GM12878 (cell line): ENCODE data around the gene PTPRM. TPM values are rescaled to one million over a fixed set of nuclear protein-coding genes. Genes with fewer than 3 reads are reported as not detected.

ENCODE experiments used
- ATAC-seq: fragments of 200-7000 bp; cut with Tn5 transposase; 3 replicates; pipeline ENCODE4 v1.9.1; 2020; ENCODE audit warnings: mild to moderate bottlenecking, moderate library complexity
- BruUV-seq: library from RNA; stranded (reverse); fragments of 400-500 nt; replicated peaks from 2 replicates; lab custom pipeline; 2021; lab: Mats Ljungman, UMichigan
- CTCF ChIA-PET: fragments of 300-600 bp; sonication (Branson Sonifier 250); formaldehyde crosslinking; extraction: SDS; loops from one replicate; lab custom pipeline; 2021; ENCODE audit warnings: inconsistent platforms; lab: Yijun Ruan, JAX
- POLR2A ChIA-PET: fragments of 350-600 bp; formaldehyde crosslinking; extraction: SDS; loops from one replicate; lab custom pipeline; 2021; ENCODE audit warnings: inconsistent platforms; lab: Charles Lee
- RAD21 ChIA-PET: fragments of 300-600 bp; sonication (Branson Sonifier 250); formaldehyde crosslinking; loops from one replicate; lab custom pipeline; 2023; ENCODE audit warnings: antibody characterized with exemption; ENCODE audit not compliant: unreplicated experiment; lab: Charles Lee
- SMC1A ChIA-PET: fragments of 300-600 bp; sonication (Branson Sonifier 250); formaldehyde crosslinking; loops from one replicate; lab custom pipeline; 2023; ENCODE audit not compliant: unreplicated experiment, uncharacterized antibody; lab: Charles Lee
- DNase-seq: peaks from one replicate; pipeline ENCODE4 v3.0.0-alpha.2; 2011; ENCODE audit warnings: low read depth, low spot score
- FAIRE-seq: peaks from 3 replicates; lab custom pipeline; 2011; peaks lifted over from hg19 to GRCh38; lab: Jason Lieb, UNC
- H2AFZ ChIP-seq: 2 replicates; pipeline ENCODE4 v1.6.0; 2011; ENCODE audit warnings: low read depth, low read length, control low read depth; ENCODE audit not compliant: control insufficient read depth
- H3K27ac ChIP-seq: 2 replicates; pipeline ENCODE4 v1.5.1; 2011; ENCODE audit warnings: control low read depth; ENCODE audit not compliant: control insufficient read depth, insufficient read depth
- H3K27me3 ChIP-seq, 2 experiments: replicated peaks in 1 of 2; 2 replicates each; pipeline versions ENCODE4 v1.6.0 to v1.6.1; 2011; ENCODE audit warnings: low read length in 1 of 2; ENCODE audit not compliant: control insufficient read depth in 2 of 2, insufficient read depth in 2 of 2
- H3K36me3 ChIP-seq, 2 experiments: 2 replicates each; pipeline ENCODE4 v1.5.1; 2011; ENCODE audit warnings: low read length in 1 of 2; ENCODE audit not compliant: control insufficient read depth in 2 of 2, insufficient read depth in 2 of 2
- H3K4me1 ChIP-seq: 2 replicates; pipeline ENCODE4 v1.6.1; 2011; ENCODE audit warnings: mild to moderate bottlenecking, low read length, moderate library complexity, mixed read lengths; ENCODE audit not compliant: control insufficient read depth, insufficient read depth
- H3K4me2 ChIP-seq: 2 replicates; pipeline ENCODE4 v1.6.0; 2011; ENCODE audit warnings: control low read depth; ENCODE audit not compliant: control insufficient read depth, insufficient read depth
- H3K4me3 ChIP-seq: fragments of 200-600 bp; sonication (generic); 2 replicates; pipeline ENCODE4 v1.5.1; 2016
- H3K79me2 ChIP-seq: 2 replicates; pipeline ENCODE4 v1.6.0; 2011; ENCODE audit warnings: low read length; ENCODE audit not compliant: control insufficient read depth, insufficient read depth
- H3K9ac ChIP-seq: 2 replicates; pipeline ENCODE4 v1.8.0; 2011; ENCODE audit warnings: low read length, control low read depth, mixed read lengths; ENCODE audit not compliant: control insufficient read depth, insufficient read depth
- H3K9me3 ChIP-seq: replicated peaks from 3 replicates; pipeline ENCODE4 v1.5.1; 2011; ENCODE audit warnings: mild to moderate bottlenecking, low read length; ENCODE audit not compliant: control insufficient read depth, insufficient read depth
- H4K20me1 ChIP-seq: 2 replicates; pipeline ENCODE4 v1.6.0; 2011; ENCODE audit not compliant: control insufficient read depth, insufficient read depth
- KLF5 ChIP-seq: fragments of 450-650 bp; IDR thresholded peaks from 2 replicates; pipeline ENCODE4 v1.6.1; 2014; ENCODE audit warnings: mild to moderate bottlenecking; ENCODE audit not compliant: partially characterized antibody
- POU2F2 ChIP-seq: IDR thresholded peaks from 3 replicates; pipeline ENCODE4 v1.6.1; 2011; ENCODE audit warnings: low read depth, mild to moderate bottlenecking, low read length, borderline replicate concordance
- WGBS: methylation state at CpG from one replicate; pipeline ENCODE4 v1.1.6; 2016; ENCODE audit warnings: low lambda C conversion rate; ENCODE audit not compliant: insufficient replicate concordance, insufficient coverage; ENCODE audit errors: missing lambda C conversion rate; 5-methylcytosine and 5-hydroxymethylcytosine counted together
- in situ Hi-C: fragments of 300-500 bp; cut with MboI; formaldehyde crosslinking; loops from 9 replicates; pipeline ENCODE4 v1.14.3; 2018; ENCODE audit warnings: mixed read lengths
- intact Hi-C: fragments of 100-400 bp; cut with micrococcal nuclease; formaldehyde crosslinking; loops from one replicate; pipeline ENCODE4 v1.14.2; 2022; ENCODE audit not compliant: unreplicated experiment
- polyA plus RNA-seq, 11 experiments: library from polyadenylated mRNA; depleted of rRNA in 4 of 11; unstranded in 6 of 11; stranded (reverse) in 5 of 11; fragments of >200 nt; fragmentation: Nextera tagmentation in 4 of 11; fragmentation: Illumina TruSeq in 1 of 11; extraction: Ambion mirVana in 4 of 11; extraction: Trizol in 1 of 11; gene quantifications; 1 replicate in 1 of 11; 2 replicates in 10 of 11; pipeline versions ENCODE4 v1.2.1 to v1.2.3, GENCODE V29; 2011 to 2016; ENCODE audit warnings: inconsistent platforms in 2 of 11, missing spikeins in 2 of 11, low read depth in 1 of 11
- total RNA-seq, 4 experiments: library from RNA; depleted of rRNA in 3 of 4; stranded (reverse); fragments of >200 nt in 3 of 4; fragmentation: Illumina TruSeq in 1 of 4; extraction: Trizol in 1 of 4; gene quantifications; 2 replicates each; pipeline versions ENCODE4 v1.2.1 to v1.2.3, GENCODE V29; 2013 to 2021
- TF ChIP-seq, protein P1 (sequence below): IDR thresholded peaks from 2 replicates; pipeline ENCODE4 v1.6.1; 2012; ENCODE audit warnings: low read depth, low read length, improper control_type of control experiment

Gene PTPRM
- total and polyA plus RNA-seq, 10 of the 15 experiments (the other 5 are each of a cell fraction or from before 2014, with no cell fraction given), result 0.07 to 22.6 (median 0.60) TPM

DNA sequence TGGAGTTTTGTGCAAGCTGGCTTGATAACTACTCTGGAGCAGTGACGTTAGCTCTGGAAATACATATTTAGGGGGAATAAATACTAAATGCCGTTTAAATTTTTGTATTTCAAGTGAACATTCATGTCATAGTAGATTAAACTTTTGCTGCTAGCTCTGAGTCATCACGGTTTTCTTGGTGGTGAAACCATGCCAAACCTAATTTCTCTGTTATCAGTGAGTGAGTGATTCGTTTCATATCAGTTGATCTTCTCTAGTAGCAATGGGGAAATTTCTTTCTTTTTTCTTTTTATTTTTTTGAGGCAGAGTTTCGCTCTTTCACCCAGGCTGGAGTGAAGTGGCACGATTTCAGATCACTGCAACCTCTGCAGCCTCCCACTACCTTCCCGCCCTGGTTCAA lies 211.1 kb downstream of the PTPRM start:
- in situ Hi-C loops (no loop called here), intact Hi-C loops (no loop called here)
- Histone ChIP-seq H3K9me3 (no peaks in the 10 kb centered on the region), H3K4me1 (no peaks in the 10 kb centered on the region), H4K20me1 (no peaks in the 10 kb centered on the region), H3K4me3 (no peak overlapping the region), H3K4me2 (no peak overlapping the region), H3K36me3 (no peaks in the 10 kb centered on the region), H3K27me3 (no peaks in the 10 kb centered on the region), H2AFZ (no peak overlapping the region), H3K27ac (no peak overlapping the region), H3K79me2 (no peaks in the 10 kb centered on the region), H3K9ac (no peak overlapping the region)
- DNase-seq (no peak), FAIRE-seq (no peak), ATAC-seq (no peak)
- ChIA-PET CTCF (interaction anchor here (0.6 kb wide), 1 partner anchor 342 kb away, joined by 3 read pairs; no protein-coding TSS in a partner anchor), POLR2A (no interaction called here), RAD21 (no interaction called here), SMC1A (interaction anchor here (0.7 kb wide), 1 partner anchor 42 kb away, joined by 3 read pairs; no protein-coding TSS in a partner anchor)
- TF ChIP-seq KLF5, result no peak
- WGBS, result 26% methylated on average over 7 of the region's 7 CpGs
- no TSS peak for BruUV-seq

DNA sequence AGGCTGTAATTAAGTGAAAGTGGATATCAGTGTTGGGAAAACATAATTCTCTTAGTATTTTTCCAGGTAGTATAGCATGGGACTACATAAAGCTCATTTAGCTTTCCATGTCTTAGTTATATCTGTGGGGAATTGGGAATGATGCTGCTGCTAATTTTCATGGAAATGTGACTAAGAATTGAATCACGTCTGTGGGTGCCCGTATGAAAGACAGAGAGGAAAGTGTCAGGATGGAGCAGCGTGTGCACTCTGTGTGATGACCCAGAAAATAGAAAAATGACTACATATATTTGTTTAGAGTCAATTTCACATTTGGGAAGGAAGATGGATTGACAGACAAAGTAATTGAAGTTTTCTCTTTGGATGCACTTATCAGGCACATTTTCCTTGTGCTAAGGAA lies 212.1 kb downstream of the PTPRM start:
- no peaks in the 10 kb centered on the region for H3K79me2 ChIP-seq
- intact Hi-C loops (no loop called here), in situ Hi-C loops (no loop called here)
- no peak for TF ChIP-seq POU2F2
- TF ChIP-seq, protein P1, sequence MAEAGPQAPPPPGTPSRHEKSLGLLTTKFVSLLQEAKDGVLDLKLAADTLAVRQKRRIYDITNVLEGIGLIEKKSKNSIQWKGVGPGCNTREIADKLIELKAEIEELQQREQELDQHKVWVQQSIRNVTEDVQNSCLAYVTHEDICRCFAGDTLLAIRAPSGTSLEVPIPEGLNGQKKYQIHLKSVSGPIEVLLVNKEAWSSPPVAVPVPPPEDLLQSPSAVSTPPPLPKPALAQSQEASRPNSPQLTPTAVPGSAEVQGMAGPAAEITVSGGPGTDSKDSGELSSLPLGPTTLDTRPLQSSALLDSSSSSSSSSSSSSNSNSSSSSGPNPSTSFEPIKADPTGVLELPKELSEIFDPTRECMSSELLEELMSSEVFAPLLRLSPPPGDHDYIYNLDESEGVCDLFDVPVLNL, result no peak
- H4K20me1 ChIP-seq, result no peaks in the 10 kb centered on the region
- no peaks in the 10 kb centered on the region for H3K27me3 ChIP-seq
- no peak overlapping the region for H3K4me2 ChIP-seq
- H3K4me1 ChIP-seq, result no peaks in the 10 kb centered on the region
- ChIA-PET POLR2A (no interaction called here), RAD21 (no interaction called here), CTCF (interaction anchor here (1.0 to 1.4 kb wide), 2 partner anchors 13 to 47 kb away, joined by 3 read pairs; no protein-coding TSS in a partner anchor), SMC1A (no interaction called here)
- FAIRE-seq (no peak), DNase-seq (no peak), ATAC-seq (no peak)
- no peaks in the 10 kb centered on the region for H3K9me3 ChIP-seq
- no peak overlapping the region for H2AFZ ChIP-seq
- H3K36me3 ChIP-seq, result no peaks in the 10 kb centered on the region
- no TSS peak for BruUV-seq
- H3K27ac ChIP-seq, result no peak overlapping the region
- H3K4me3 ChIP-seq, result no peak overlapping the region
- no peak overlapping the region for H3K9ac ChIP-seq
- 0% methylated on average over 3 of the region's 3 CpGs for WGBS
